B cell (primary cell): ENCODE results near the gene SPRED2. TPM values are rescaled to one million over a fixed set of nuclear protein-coding genes. Genes with fewer than 3 reads are reported as not detected.

Experiments used
- ATAC-seq: fragments of 200-7000 bp; cut with Tn5 transposase; one replicate; pipeline ENCODE4 v1.10.0; 2021; ENCODE audit warnings: low read depth, mild to moderate bottlenecking, moderate number of reproducible peaks, moderate library complexity
- CTCF ChIA-PET: fragments of 350-600 bp; sonication (Branson Sonifier 250); formaldehyde crosslinking; loops from one replicate; lab custom pipeline; 2021; ENCODE audit warnings: antibody characterized with exemption, inconsistent platforms; lab: Charles Lee
- POLR2A ChIA-PET: fragments of 350-600 bp; sonication (Branson Sonifier 250); formaldehyde crosslinking; loops from one replicate; lab custom pipeline; 2021; ENCODE audit warnings: antibody characterized with exemption; lab: Charles Lee
- DNase-seq: peaks from one replicate; pipeline ENCODE4 v3.0.0; 2013
- H2AFZ ChIP-seq: 2 replicates; pipeline ENCODE4 v1.6.1; 2012; ENCODE audit warnings: mild to moderate bottlenecking, low read depth, low read length; ENCODE audit not compliant: insufficient read depth, poor library complexity, severe bottlenecking
- H3K27ac ChIP-seq, 2 donors: 1 replicate in 1 of 2; 2 replicates in 1 of 2; pipeline ENCODE4 v1.5.1; 2012 to 2013; ENCODE audit warnings: low read length in 2 of 2, mild to moderate bottlenecking in 2 of 2, moderate library complexity in 1 of 2
- H3K27me3 ChIP-seq, 4 experiments: fragments of 200-600 bp in 1 of 4; sonication (generic) in 1 of 4; replicated peaks in 1 of 4; 1 replicate in 2 of 4; 2 replicates in 2 of 4; pipeline versions ENCODE4 v1.6.1 to v1.7.0; 2013 to 2016; ENCODE audit warnings: low read length in 3 of 4, mild to moderate bottlenecking in 2 of 4, mixed read lengths in 1 of 4, moderate library complexity in 1 of 4; ENCODE audit not compliant: insufficient read depth in 4 of 4, control insufficient read depth in 3 of 4; ENCODE audit errors: control extremely low read depth in 1 of 4
- H3K36me3 ChIP-seq, 2 experiments: replicated peaks in 1 of 2; 1 replicate in 1 of 2; 2 replicates in 1 of 2; pipeline versions ENCODE4 v1.6.1 to v1.7.1; 2013; ENCODE audit warnings: low read length in 1 of 2; ENCODE audit not compliant: insufficient read depth in 2 of 2, control insufficient read depth in 1 of 2; ENCODE audit errors: control extremely low read depth in 1 of 2, extremely low read depth in 1 of 2
- H3K4me1 ChIP-seq, 2 donors: fragments of 200-600 bp in 1 of 2; sonication (generic) in 1 of 2; 1 replicate in 1 of 2; 2 replicates in 1 of 2; pipeline versions ENCODE4 v1.5.1 to v1.6.1; 2013 to 2017; ENCODE audit warnings: low read length in 2 of 2; ENCODE audit not compliant: control insufficient read depth in 2 of 2, insufficient read depth in 2 of 2
- H3K4me2 ChIP-seq: replicated peaks from 2 replicates; pipeline ENCODE3; 2012; ENCODE audit warnings: mild to moderate bottlenecking, low read depth, low read length; ENCODE audit not compliant: poor library complexity, severe bottlenecking
- H3K4me3 ChIP-seq, 5 experiments: fragments of 200-600 bp in 1 of 5; sonication (generic) in 1 of 5; 1 replicate in 3 of 5; 2 replicates in 2 of 5; pipeline versions ENCODE4 v1.5.1 to v1.7.0; 2011 to 2016; ENCODE audit warnings: low read length in 4 of 5, mild to moderate bottlenecking in 4 of 5, low read depth in 2 of 5, control low read depth in 1 of 5, moderate library complexity in 1 of 5; ENCODE audit not compliant: insufficient read depth in 1 of 5; ENCODE audit errors: control extremely low read depth in 1 of 5, extremely low read depth in 1 of 5
- H3K79me2 ChIP-seq: fragments of 200-600 bp; sonication (generic); one replicate; pipeline ENCODE4 v1.6.0; 2016; ENCODE audit warnings: low read length; ENCODE audit not compliant: control insufficient read depth, insufficient read depth
- H3K9ac ChIP-seq: fragments of 200-600 bp; sonication (generic); 2 replicates; pipeline ENCODE4 v1.6.1; 2017; ENCODE audit warnings: mild to moderate bottlenecking, low read length, moderate library complexity
- H3K9me3 ChIP-seq, 3 donors: one replicate each; pipeline versions ENCODE4 v1.6.1 to v1.7.1; 2013; ENCODE audit warnings: low read length in 2 of 3; ENCODE audit not compliant: control insufficient read depth in 2 of 3, insufficient read depth in 1 of 3; ENCODE audit errors: control extremely low read depth in 1 of 3
- H4K20me1 ChIP-seq: 2 replicates; pipeline ENCODE4 v1.6.0; 2012; ENCODE audit warnings: mild to moderate bottlenecking, low read length; ENCODE audit not compliant: insufficient read depth, control insufficient read depth, poor library complexity, severe bottlenecking
- H3K27ac Mint-ChIP-seq: one replicate; pipeline ENCODE4 v1.8.0; 2021; ENCODE audit warnings: mixed read lengths
- H3K27me3 Mint-ChIP-seq: one replicate; pipeline ENCODE4 v1.8.0; 2021; ENCODE audit warnings: mixed read lengths
- H3K4me1 Mint-ChIP-seq: one replicate; pipeline ENCODE4 v1.8.0; 2021; ENCODE audit warnings: mixed read lengths
- H3K4me3 Mint-ChIP-seq: one replicate; pipeline ENCODE4 v1.8.0; 2021; ENCODE audit warnings: mixed read lengths
- H3K9me3 Mint-ChIP-seq: one replicate; pipeline ENCODE4 v1.8.0; 2022; ENCODE audit warnings: mixed read lengths; ENCODE audit not compliant: insufficient read depth
- EZH2 ChIP-seq: IDR thresholded peaks from 2 replicates; pipeline ENCODE4 v1.6.1; 2012; ENCODE audit warnings: borderline replicate concordance, low read depth, mild to moderate bottlenecking, moderate library complexity, low read length; ENCODE audit not compliant: insufficient read depth, poor library complexity, severe bottlenecking
- WGBS: methylation state at CpG from one replicate; pipeline ENCODE4 v1.1.5; 2013; ENCODE audit warnings: missing lambda C conversion rate; ENCODE audit not compliant: insufficient coverage; 5-methylcytosine and 5-hydroxymethylcytosine counted together
- intact Hi-C: fragments of 100-400 bp; cut with micrococcal nuclease; formaldehyde crosslinking; loops from one replicate; pipeline ENCODE4 v1.10.0; 2022
- polyA plus RNA-seq: library from polyadenylated mRNA; depleted of rRNA; stranded (reverse); fragments of >200 nt; gene quantifications from 2 replicates; pipeline ENCODE4 v1.2.3, GENCODE V29; 2012
- total RNA-seq, 2 donors: library from RNA; stranded (reverse); fragments of 120-200 nt in 1 of 2; gene quantifications; 1 replicate in 1 of 2; 2 replicates in 1 of 2; pipeline versions ENCODE4 v1.2.3 to v1.2.4, GENCODE V29; 2013 to 2022
- TF ChIP-seq, protein P1 (sequence below): fragments of 200-600 bp; IDR thresholded peaks from one replicate; pipeline ENCODE4 v1.8.0; 2022; ENCODE audit warnings: antibody characterized with exemption, mild to moderate bottlenecking

Gene SPRED2
- total and polyA plus RNA-seq, 2 donors (not counting 1 experiment from before 2014, with no cell fraction given) = 0.40 to 1.3 TPM

DNA sequence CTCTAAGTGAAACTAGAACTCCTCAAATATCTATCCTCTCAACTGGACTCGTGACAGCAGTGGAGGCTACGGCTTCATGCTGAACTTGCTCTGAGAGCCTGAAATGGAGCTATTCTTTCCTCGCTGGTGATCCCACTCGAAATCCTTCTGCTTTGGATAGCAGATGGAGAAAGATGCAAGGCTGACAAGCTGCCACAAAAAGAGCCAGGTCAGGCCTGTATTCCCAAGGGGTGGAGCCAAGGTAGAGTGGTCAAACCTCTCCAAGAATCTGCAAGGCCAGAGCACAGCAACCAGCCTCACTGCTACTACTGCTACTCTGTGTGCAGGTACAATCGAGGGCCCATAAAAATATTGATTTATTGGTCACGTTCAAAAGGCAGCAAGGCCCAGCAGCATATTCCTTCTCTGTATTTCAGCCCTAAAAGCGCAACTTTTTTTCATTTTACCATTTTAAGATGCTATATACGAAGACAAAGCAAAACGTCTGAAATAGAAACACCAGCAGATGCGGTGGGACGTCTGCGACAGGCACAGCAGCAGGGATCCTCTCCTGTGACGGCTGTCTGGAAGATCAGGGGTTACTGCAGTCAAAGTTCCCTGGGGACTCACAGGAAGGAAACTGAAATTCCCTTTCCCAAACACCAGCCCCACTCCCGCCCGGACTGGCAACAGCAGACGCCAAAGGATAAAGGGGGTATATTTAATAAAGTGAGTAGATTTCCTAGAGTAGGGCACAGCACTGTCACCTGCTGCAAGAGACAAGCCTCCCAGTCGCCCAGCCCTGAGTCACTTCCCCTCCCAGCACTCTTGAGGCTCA, 2.4 kb downstream of the SPRED2 start:
- peak overlapping the region; percentile 91 for H3K4me3 Mint-ChIP-seq
- peak overlapping the region; percentile 79 for H3K27ac Mint-ChIP-seq
- Histone ChIP-seq H3K4me3 (peak overlapping the region in 4 of 5 experiments; percentile 57 to 96 (median 72)), H3K4me1 (peaks cover under 1 to 17% of the 10 kb centered on the region in 2 donors), H3K9me3 (peaks cover 0 to 7% (median 0%) of the 10 kb centered on the region in 3 donors), H3K9ac (peak overlapping the region; percentile 81), H3K4me2 (peak overlapping the region; percentile 99), H3K27me3 (peaks cover 0 to 28% (median 12%) of the 10 kb centered on the region in 4 experiments), H3K36me3 (no peaks in the 10 kb centered on the region), H3K27ac (no peak overlapping the region), H3K79me2 (no peaks in the 10 kb centered on the region), H4K20me1 (no peaks in the 10 kb centered on the region), H2AFZ (peak overlapping the region; percentile 87)
- peaks cover 14% of the 10 kb centered on the region for H3K27me3 Mint-ChIP-seq
- 84% methylated on average over 12 of the region's 17 CpGs for WGBS
- no peak for TF ChIP-seq EZH2
- TF ChIP-seq, protein P1, sequence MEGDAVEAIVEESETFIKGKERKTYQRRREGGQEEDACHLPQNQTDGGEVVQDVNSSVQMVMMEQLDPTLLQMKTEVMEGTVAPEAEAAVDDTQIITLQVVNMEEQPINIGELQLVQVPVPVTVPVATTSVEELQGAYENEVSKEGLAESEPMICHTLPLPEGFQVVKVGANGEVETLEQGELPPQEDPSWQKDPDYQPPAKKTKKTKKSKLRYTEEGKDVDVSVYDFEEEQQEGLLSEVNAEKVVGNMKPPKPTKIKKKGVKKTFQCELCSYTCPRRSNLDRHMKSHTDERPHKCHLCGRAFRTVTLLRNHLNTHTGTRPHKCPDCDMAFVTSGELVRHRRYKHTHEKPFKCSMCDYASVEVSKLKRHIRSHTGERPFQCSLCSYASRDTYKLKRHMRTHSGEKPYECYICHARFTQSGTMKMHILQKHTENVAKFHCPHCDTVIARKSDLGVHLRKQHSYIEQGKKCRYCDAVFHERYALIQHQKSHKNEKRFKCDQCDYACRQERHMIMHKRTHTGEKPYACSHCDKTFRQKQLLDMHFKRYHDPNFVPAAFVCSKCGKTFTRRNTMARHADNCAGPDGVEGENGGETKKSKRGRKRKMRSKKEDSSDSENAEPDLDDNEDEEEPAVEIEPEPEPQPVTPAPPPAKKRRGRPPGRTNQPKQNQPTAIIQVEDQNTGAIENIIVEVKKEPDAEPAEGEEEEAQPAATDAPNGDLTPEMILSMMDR = no peak
- intact Hi-C loops = loop anchor here (1.0 to 10.0 kb wide), 6 partner anchors 9 to 1845 kb away; partner anchors contain the start of genes MDH1, RAB1A and WDPCP
- peaks cover 17% of the 10 kb centered on the region for H3K4me1 Mint-ChIP-seq
- ChIA-PET POLR2A (interaction anchor here (0.7 kb wide), 1 partner anchor 1511 kb away, joined by 3 read pairs; no protein-coding TSS in a partner anchor), CTCF (no interaction called here)
- ATAC-seq (peak; percentile 37), DNase-seq (no peak)
- H3K9me3 Mint-ChIP-seq = no peaks in the 10 kb centered on the region

DNA sequence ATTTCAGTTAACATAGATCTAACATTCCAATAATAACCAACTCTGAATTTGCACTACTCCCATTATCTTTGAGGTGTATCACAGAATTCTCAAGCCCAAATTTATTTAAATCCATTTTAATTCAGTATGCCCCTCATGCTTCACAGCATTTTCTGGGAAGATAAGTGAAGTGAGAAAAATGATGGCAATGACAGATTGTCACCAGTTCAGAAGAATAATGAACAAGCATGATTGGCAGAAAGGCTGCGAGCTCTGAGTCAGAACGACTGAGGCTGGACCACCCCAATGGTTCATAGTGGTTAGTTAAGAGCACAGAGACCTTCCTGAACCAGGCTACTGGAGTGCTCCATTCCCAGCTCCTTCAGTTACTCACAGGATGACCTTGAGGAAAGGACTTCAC, 4.9 kb downstream of the SPRED2 start:
- no peak overlapping the region for H3K4me3 ChIP-seq
- Mint-ChIP-seq H3K4me1 (peaks cover 10% of the 10 kb centered on the region), H3K4me3 (no peak overlapping the region), H3K27me3 (peaks cover 16% of the 10 kb centered on the region), H3K9me3 (no peaks in the 10 kb centered on the region), H3K27ac (no peak overlapping the region)
- DNase-seq (no peak), ATAC-seq (no peak)
- H3K9me3 ChIP-seq = peaks cover 0 to 7% (median 0%) of the 10 kb centered on the region in 3 donors
- no peak overlapping the region for H3K4me2 ChIP-seq
- intact Hi-C loops = no loop called here
- H3K4me1 ChIP-seq = peaks cover 0 to 7% of the 10 kb centered on the region in 2 donors
- CTCF ChIA-PET = interaction anchor here (1.2 kb wide), 1 partner anchor 45 kb away, joined by 3 read pairs; no protein-coding TSS in a partner anchor
- H3K9ac ChIP-seq = no peak overlapping the region
- POLR2A ChIA-PET = no interaction called here
- H2AFZ ChIP-seq = no peak overlapping the region
- H3K79me2 ChIP-seq = peaks cover 19% of the 10 kb centered on the region
- H3K27me3 ChIP-seq = peaks cover 0 to 19% (median 13%) of the 10 kb centered on the region in 4 experiments
- H3K36me3 ChIP-seq = no peaks in the 10 kb centered on the region
- H4K20me1 ChIP-seq = no peaks in the 10 kb centered on the region
- WGBS = no CpG with 5 or more reads among the region's 2 CpGs
- H3K27ac ChIP-seq = no peak overlapping the region
- TF ChIP-seq EZH2 = no peak
- TF ChIP-seq, protein P1 = no peak
